Measurements from ENCODE around the gene KRT12.

- TF ChIP-seq POLR2AphosphoS5 (IDR thresholded peaks at IDR 0.05; ENCODE audit: low read depth, low read length), result no peak
- no peak for TF ChIP-seq TAF1 (IDR thresholded peaks at IDR 0.05; ENCODE audit: low read depth, low read length)
- TF ChIP-seq POLR2A (IDR thresholded peaks at IDR 0.05; ENCODE audit: low read depth, low read length), result no peak
Measured at GRCh38 chr17:40886090-40886489, 19.1 kb upstream of the KRT12 start.

All from GM12891 (cell line).